ENCODE results near the gene CPLX4.

The CPLX4 gene

GRCh38 chr18:59303656-59304195 lies 14.7 kb downstream of the CPLX4 start:
- H3K9me3 ChIP-seq (ENCODE audit: insufficient read depth, low read length) = no peaks in the 10 kb centered on the region
- H3K9ac ChIP-seq (ENCODE audit: low read length) = no peak overlapping the region
- no peak overlapping the region for H3K4me3 ChIP-seq (ENCODE audit: low read length)
- H2AFZ ChIP-seq (ENCODE audit: low read depth, low read length) = no peak overlapping the region
- H3K4me2 ChIP-seq (ENCODE audit: low read length) = no peak overlapping the region
- no peaks in the 10 kb centered on the region for H3K36me3 ChIP-seq (replicated peaks; ENCODE audit: low read depth, low read length)
- H3K4me1 ChIP-seq (ENCODE audit: low read length) = no peaks in the 10 kb centered on the region
- H4K20me1 ChIP-seq (ENCODE audit: insufficient read depth, low read length) = no peaks in the 10 kb centered on the region
- no peak overlapping the region for H3K27ac ChIP-seq (ENCODE audit: low read length)
- H3K79me2 ChIP-seq (ENCODE audit: low read length) = no peaks in the 10 kb centered on the region
- no peak for TF ChIP-seq EZH2phosphoT487 (IDR thresholded peaks at IDR 0.05; ENCODE audit: low read depth)
- TF ChIP-seq CTCF (IDR thresholded peaks at IDR 0.05; ENCODE audit: low read depth, low read length) = no peak
- peaks cover 40% of the 10 kb centered on the region for H3K27me3 ChIP-seq (ENCODE audit: low read depth, low read length)

DNA sequence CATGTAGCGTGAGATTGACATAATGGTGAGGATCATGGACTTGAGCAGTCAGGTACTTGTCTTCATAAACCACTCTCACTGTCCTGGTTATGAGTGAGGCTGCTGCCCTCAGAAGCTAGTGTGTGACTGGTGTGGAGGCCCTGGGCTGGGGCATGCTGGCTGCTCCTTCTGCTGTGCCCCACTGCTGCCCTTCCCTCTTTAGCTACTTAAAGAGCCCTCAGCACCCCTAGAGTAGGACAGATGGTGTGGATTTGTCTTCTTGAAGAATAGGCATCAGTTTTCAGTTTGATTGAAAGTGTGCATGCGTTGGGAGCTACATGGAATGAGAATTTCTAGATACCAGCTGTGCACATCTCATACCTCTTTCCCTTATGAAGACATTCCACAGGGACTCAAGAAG lies 15.4 kb downstream of the CPLX4 start:
- Histone ChIP-seq H3K9me3 (ENCODE audit: insufficient read depth, low read length) (no peaks in the 10 kb centered on the region), H2AFZ (ENCODE audit: low read depth, low read length) (no peak overlapping the region), H3K9ac (ENCODE audit: low read length) (no peak overlapping the region), H3K27ac (ENCODE audit: low read length) (no peak overlapping the region), H3K27me3 (ENCODE audit: low read depth, low read length) (peaks cover 47% of the 10 kb centered on the region), H3K4me3 (ENCODE audit: low read length) (no peak overlapping the region), H3K79me2 (ENCODE audit: low read length) (no peaks in the 10 kb centered on the region), H3K4me1 (ENCODE audit: low read length) (no peaks in the 10 kb centered on the region), H3K4me2 (ENCODE audit: low read length) (no peak overlapping the region), H4K20me1 (ENCODE audit: insufficient read depth, low read length) (no peaks in the 10 kb centered on the region), H3K36me3 (replicated peaks; ENCODE audit: low read depth, low read length) (no peaks in the 10 kb centered on the region)
- TF ChIP-seq CTCF (IDR thresholded peaks at IDR 0.05; ENCODE audit: low read depth, low read length) (no peak), EZH2phosphoT487 (IDR thresholded peaks at IDR 0.05; ENCODE audit: low read depth) (no peak)

DNA sequence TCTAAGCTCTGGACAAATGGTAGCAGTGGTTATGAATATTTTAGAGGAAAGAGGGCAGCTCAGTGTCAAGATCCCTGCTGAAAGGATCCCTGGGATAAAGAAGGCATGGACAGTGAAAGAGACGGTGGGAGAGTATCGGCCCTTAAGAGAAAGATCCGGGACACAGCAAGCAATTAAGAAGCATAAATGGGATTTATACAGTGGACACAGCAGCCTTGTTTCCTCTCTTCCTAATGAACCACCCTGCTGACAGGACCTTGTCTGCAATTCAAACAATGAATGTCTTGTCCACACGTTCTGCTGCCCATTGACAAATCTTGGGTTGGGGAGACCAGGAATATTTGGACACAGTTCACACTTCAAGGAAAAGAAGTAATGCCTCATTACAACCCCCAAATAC lies 16.5 kb downstream of the CPLX4 start:
- H3K4me2 ChIP-seq (ENCODE audit: low read length) = no peak overlapping the region
- no peak overlapping the region for H2AFZ ChIP-seq (ENCODE audit: low read depth, low read length)
- H3K4me3 ChIP-seq (ENCODE audit: low read length) = no peak overlapping the region
- H3K27me3 ChIP-seq (ENCODE audit: low read depth, low read length) = peaks cover 41% of the 10 kb centered on the region
- no peaks in the 10 kb centered on the region for H3K9me3 ChIP-seq (ENCODE audit: insufficient read depth, low read length)
- no peaks in the 10 kb centered on the region for H4K20me1 ChIP-seq (ENCODE audit: insufficient read depth, low read length)
- H3K79me2 ChIP-seq (ENCODE audit: low read length) = no peaks in the 10 kb centered on the region
- H3K27ac ChIP-seq (ENCODE audit: low read length) = no peak overlapping the region
- no peaks in the 10 kb centered on the region for H3K4me1 ChIP-seq (ENCODE audit: low read length)
- TF ChIP-seq EZH2phosphoT487 (IDR thresholded peaks at IDR 0.05; ENCODE audit: low read depth) (no peak), CTCF (IDR thresholded peaks at IDR 0.05; ENCODE audit: low read depth, low read length) (no peak)
- H3K9ac ChIP-seq (ENCODE audit: low read length) = no peak overlapping the region
- H3K36me3 ChIP-seq (replicated peaks; ENCODE audit: low read depth, low read length) = no peaks in the 10 kb centered on the region

DNA sequence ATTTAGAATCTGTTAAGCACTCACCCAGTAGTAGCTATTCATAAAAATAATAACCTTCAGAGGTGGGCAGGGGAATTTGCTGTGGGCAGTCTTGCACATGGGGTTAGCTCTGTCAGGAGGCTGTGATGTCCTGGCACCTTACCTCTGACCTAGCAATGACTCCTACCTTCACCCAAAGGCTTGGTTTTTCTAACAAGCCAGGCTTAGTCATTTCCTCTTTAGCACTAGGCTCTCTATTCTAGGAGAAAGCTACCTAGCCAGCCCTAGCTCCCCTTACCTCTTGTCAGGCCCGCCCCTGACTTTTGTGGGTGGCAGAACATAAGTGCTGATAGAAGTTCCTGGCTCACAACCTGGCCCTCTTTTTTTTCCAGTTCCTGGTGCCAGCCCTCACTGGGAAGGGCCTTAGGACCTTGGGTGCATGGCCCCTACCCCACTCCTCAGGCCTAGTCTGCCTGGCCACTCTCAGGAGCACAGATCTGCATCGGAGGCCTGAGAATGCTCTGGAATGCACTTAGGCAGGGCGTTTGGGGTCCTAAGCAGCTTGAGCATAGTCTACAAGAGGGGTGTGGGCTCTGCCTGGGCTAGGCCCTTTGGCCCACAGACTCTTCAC lies 17.7 kb downstream of the CPLX4 start:
- no peaks in the 10 kb centered on the region for H3K9me3 ChIP-seq (ENCODE audit: insufficient read depth, low read length)
- H4K20me1 ChIP-seq (ENCODE audit: insufficient read depth, low read length) = no peaks in the 10 kb centered on the region
- H3K9ac ChIP-seq (ENCODE audit: low read length) = no peak overlapping the region
- no peak overlapping the region for H2AFZ ChIP-seq (ENCODE audit: low read depth, low read length)
- H3K4me1 ChIP-seq (ENCODE audit: low read length) = no peaks in the 10 kb centered on the region
- H3K4me3 ChIP-seq (ENCODE audit: low read length) = no peak overlapping the region
- H3K79me2 ChIP-seq (ENCODE audit: low read length) = no peaks in the 10 kb centered on the region
- H3K36me3 ChIP-seq (replicated peaks; ENCODE audit: low read depth, low read length) = no peaks in the 10 kb centered on the region
- H3K4me2 ChIP-seq (ENCODE audit: low read length) = no peak overlapping the region
- TF ChIP-seq CTCF (IDR thresholded peaks at IDR 0.05; ENCODE audit: low read depth, low read length) (no peak), EZH2phosphoT487 (IDR thresholded peaks at IDR 0.05; ENCODE audit: low read depth) (no peak)
- H3K27me3 ChIP-seq (ENCODE audit: low read depth, low read length) = peaks cover 34% of the 10 kb centered on the region
- H3K27ac ChIP-seq (ENCODE audit: low read length) = no peak overlapping the region
